Astrocyte of the spinal cord (primary cell): Measurements from ENCODE around the gene TCEA2.

Experiments
- DNase-seq: peaks from one replicate; pipeline ENCODE4 v3.0.0; 2011; ENCODE audit warnings: low read depth, low spot score
- H3K4me3 ChIP-seq: 2 replicates; pipeline ENCODE4 v1.5.1; 2011; ENCODE audit warnings: low read depth, mild to moderate bottlenecking, low read length, moderate library complexity
- in situ Hi-C: cut with HindIII; loops from 2 replicates; pipeline ENCODE4 v1.10.0; 2017; ENCODE audit warnings: low sequenced_read_pairs
- TF ChIP-seq, protein P1 (sequence below): IDR thresholded peaks from 2 replicates; pipeline ENCODE4 v1.5.1; 2012; ENCODE audit warnings: low read depth, mild to moderate bottlenecking, low read length, inconsistent platforms

Gene TCEA2

DNA sequence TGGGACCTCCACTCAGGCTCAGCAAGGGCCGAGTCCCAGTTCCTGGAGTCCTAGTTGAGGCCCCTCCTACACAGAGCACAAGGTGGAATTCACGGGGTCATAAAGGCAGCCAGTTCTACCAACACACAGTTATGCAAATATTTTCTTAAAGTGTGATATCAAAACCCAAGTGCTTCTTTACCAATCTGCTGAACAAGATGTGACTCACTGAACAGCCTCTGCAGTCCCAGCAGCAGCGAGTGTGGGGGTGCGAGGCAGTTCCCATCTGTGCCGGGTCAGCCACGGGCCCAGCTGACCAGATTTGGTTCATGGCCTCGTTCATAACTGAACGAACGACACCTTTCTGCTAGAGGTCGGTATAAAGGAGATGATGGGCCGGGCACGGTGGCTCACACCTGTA is 4.5 kb upstream of the TCEA2 start:
- in situ Hi-C loops, result no loop called here
- TF ChIP-seq, protein P1, sequence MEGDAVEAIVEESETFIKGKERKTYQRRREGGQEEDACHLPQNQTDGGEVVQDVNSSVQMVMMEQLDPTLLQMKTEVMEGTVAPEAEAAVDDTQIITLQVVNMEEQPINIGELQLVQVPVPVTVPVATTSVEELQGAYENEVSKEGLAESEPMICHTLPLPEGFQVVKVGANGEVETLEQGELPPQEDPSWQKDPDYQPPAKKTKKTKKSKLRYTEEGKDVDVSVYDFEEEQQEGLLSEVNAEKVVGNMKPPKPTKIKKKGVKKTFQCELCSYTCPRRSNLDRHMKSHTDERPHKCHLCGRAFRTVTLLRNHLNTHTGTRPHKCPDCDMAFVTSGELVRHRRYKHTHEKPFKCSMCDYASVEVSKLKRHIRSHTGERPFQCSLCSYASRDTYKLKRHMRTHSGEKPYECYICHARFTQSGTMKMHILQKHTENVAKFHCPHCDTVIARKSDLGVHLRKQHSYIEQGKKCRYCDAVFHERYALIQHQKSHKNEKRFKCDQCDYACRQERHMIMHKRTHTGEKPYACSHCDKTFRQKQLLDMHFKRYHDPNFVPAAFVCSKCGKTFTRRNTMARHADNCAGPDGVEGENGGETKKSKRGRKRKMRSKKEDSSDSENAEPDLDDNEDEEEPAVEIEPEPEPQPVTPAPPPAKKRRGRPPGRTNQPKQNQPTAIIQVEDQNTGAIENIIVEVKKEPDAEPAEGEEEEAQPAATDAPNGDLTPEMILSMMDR, result no peak
- H3K4me3 ChIP-seq, result no peak overlapping the region
- peak; percentile 22 for DNase-seq

DNA sequence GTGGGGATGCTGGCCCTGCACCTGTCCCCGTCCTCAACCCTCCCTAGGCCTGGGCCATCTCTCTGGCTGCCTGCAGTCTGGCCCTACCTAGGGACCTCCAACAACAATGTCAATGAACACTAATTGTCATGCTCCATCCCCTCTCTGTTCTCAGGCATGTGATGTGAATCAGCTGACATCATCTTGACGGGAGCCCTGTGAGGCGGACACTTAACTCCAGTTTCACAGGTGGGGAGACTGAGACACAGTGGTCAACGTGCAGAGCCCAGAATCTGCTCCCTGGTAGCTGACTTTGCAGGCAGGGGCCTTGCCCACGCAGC is 762 bp upstream of the TCEA2 start:
- TF ChIP-seq, protein P1, result no peak
- in situ Hi-C loops, result no loop called here
- peak overlapping the region; percentile 80 for H3K4me3 ChIP-seq
- no peak for DNase-seq

DNA sequence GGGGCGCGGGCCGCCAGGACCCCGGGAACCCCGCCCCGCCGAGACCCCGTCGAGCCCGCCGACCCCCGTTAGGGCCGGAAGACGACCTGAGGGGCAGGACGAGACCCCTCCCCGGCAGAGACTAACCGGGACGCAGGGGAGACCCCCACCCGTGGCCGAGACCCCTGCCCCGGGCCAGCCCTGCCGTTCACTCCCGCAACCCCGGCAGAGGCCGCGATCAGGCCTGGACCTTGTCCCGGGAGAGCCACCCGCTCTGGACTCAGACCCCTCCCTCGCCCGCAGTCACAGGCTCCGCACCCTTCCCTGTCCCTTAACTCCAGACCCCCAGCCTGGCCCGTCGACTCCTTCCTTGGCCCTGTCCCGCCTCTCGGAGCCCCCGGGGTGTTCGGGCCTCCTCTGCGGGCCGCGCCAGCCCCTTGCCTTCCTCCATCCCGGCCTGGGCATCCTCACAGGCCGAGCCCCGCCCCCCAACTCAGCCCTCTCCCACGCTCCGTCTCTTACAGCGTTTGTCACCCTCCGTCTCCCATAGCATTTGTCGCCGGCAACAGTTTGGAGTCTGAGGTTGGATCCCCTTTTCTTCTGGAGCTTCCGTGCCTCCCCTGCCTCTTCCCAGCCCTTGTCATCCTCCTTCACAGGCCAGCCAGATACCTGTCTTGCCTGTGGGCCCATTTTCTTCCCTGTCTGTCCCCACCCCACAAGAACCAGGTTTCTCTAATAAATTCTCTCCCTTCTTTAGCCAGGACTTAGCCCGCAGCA is 569 bp downstream of the TCEA2 start:
- in situ Hi-C loops, result no loop called here
- no peak for DNase-seq
- peak overlapping the region; percentile 80 for H3K4me3 ChIP-seq

DNA sequence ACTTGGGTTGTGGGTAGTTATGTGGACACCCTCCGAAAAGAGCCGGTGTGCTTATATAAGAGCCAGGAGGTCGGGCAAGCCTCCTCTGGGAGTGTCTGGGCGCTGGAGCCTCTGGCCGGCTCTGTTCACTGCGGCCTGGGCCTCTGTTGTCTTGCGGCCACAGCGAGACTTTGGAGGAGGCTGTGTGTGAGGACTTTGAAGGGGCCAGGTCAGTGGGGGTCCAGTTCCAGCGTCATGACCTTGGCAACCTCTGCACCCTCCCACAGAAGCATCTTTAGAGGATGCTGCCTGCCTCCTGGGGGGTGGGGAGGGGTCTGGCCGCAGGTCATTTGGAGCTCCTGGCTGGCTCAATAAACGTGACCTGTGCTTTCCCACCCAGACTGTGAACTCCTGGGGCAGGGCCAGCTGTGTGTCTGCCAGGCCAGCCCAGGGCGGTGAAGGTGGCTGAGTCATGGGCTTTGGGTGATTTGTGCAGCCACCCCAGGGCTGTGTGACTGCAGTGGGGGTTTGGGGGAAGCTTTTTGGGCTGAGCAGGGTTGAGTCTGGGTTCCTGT is 1.2 kb downstream of the TCEA2 start:
- peak overlapping the region; percentile 80 for H3K4me3 ChIP-seq
- peak; percentile 45 for DNase-seq
- TF ChIP-seq, protein P1, result no peak
- in situ Hi-C loops, result no loop called here

More for the DNA sequence above, 569 bp downstream of the TCEA2 start:
- TF ChIP-seq, protein P1, result no peak

DNA sequence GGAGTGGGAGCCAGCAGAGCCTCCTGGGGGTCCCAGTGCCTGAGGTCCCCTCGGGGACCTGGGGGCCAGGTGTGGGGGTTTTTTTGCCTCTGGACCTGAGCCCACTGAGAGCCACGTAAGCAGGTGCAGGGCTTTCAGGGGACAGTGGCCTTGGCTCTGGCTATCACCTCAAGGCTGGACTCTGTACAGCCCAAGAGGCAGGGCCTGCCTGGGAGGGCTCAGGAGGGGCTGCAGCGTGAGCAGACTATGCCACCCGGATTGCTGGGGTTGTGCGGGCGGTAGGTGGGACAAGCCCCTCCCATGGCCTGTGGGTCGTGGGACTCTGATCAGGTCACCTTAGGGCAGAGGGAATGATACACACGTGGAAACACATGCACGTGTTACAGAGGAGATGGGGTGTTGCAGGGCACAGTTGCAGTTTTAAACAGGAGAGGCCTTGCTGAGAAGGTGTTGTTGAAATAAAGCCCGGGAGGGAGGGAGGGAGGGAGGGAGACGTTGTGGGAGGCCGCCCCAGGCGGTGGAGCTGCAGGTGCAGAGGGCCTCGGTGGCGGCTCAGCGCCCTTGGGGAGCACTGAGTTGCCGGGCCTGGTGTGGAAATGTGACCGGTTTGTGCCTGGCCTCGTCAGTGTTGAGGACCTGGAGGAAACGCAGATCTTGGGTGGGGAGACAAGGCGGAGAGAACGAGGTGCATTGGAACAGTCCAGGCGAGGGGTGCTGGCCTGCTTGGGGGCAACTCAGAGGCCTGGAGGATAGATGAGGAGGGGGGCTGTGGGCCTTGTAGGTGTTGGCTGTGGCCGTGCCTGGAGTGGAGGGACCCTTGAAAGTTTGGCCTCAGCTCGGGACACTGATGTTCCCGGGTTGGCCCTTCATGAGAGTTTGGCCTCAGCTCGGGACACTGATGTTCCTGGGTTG is 2.3 kb downstream of the TCEA2 start:
- in situ Hi-C loops, result no loop called here
- no peak for DNase-seq

DNA sequence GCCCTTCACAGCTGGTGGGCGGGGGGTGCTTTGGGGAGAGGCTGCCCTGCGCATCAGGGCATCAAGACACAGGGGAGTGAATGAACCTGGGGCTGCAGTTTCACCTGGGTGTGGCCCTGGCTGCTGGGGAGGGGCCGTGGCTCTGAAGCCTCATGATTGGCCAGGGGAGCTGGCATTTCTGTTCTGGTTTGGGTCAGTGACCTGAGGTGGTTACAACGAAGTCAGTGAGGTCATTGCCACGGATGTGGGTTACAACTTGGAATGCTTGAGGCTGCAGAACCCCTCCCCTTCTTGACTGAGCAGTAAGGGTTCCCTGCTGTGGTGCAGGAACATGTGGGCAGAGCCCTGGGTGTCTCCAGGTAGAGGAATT is 3.0 kb downstream of the TCEA2 start:
- in situ Hi-C loops, result no loop called here
- H3K4me3 ChIP-seq, result no peak overlapping the region
- TF ChIP-seq, protein P1, result no peak
- DNase-seq, result peak; percentile 81

More for the DNA sequence above, 2.3 kb downstream of the TCEA2 start:
- no peak overlapping the region for H3K4me3 ChIP-seq
- TF ChIP-seq, protein P1, result no peak
